Liver (tissue), 9 donors: ENCODE measurements around the gene ACSF2. TPM values are rescaled to one million over a fixed set of nuclear protein-coding genes. Genes with fewer than 3 reads are reported as not detected.

Source experiments
- DNase-seq: peaks from one replicate; pipeline ENCODE4 v3.0.0-alpha.2; 2017; ENCODE audit warnings: low spot score
- H3K27ac ChIP-seq, 2 donors: one replicate each; pipeline ENCODE4 v1.7.0; 2013; ENCODE audit warnings: inconsistent platforms in 2 of 2, low read length in 2 of 2, control low read depth in 1 of 2, low read depth in 1 of 2, mild to moderate bottlenecking in 1 of 2
- H3K27me3 ChIP-seq, 4 donors: one replicate each; pipeline versions ENCODE4 v1.6.1 to v1.7.0; 2013; ENCODE audit warnings: low read length in 3 of 4, inconsistent platforms in 1 of 4, mild to moderate bottlenecking in 1 of 4, moderate library complexity in 1 of 4; ENCODE audit not compliant: control insufficient read depth in 4 of 4, insufficient read depth in 4 of 4
- H3K36me3 ChIP-seq, 4 donors: one replicate each; pipeline versions ENCODE4 v1.6.1 to v1.7.0; 2013; ENCODE audit warnings: low read length in 3 of 4, mild to moderate bottlenecking in 3 of 4, low read depth in 1 of 4, moderate library complexity in 1 of 4; ENCODE audit not compliant: control insufficient read depth in 4 of 4, insufficient read depth in 3 of 4
- H3K4me1 ChIP-seq, 4 donors: one replicate each; pipeline versions ENCODE4 v1.6.1 to v1.7.0; 2013; ENCODE audit warnings: low read length in 3 of 4, mild to moderate bottlenecking in 3 of 4, moderate library complexity in 1 of 4; ENCODE audit not compliant: control insufficient read depth in 4 of 4, insufficient read depth in 4 of 4
- H3K4me3 ChIP-seq, 3 donors: one replicate each; pipeline versions ENCODE4 v1.6.1 to v1.7.0; 2013; ENCODE audit warnings: low read length in 3 of 3, control low read depth in 1 of 3, low read depth in 1 of 3, mild to moderate bottlenecking in 1 of 3
- H3K9ac ChIP-seq, 2 donors: one replicate each; pipeline ENCODE4 v1.7.0; 2013; ENCODE audit warnings: low read length in 2 of 2, mild to moderate bottlenecking in 2 of 2, moderate library complexity in 2 of 2, control low read depth in 1 of 2, low read depth in 1 of 2
- H3K9me3 ChIP-seq, 4 donors: one replicate each; pipeline versions ENCODE4 v1.6.1 to v1.7.0; 2013; ENCODE audit warnings: low read length in 3 of 4; ENCODE audit not compliant: control insufficient read depth in 4 of 4
- EGR1 ChIP-seq, 2 donors: IDR thresholded peaks; 2 replicates each; pipeline ENCODE4 v1.6.1; 2016 to 2018; ENCODE audit warnings: antibody characterized with exemption in 2 of 2, low read depth in 2 of 2
- FOXA1 ChIP-seq: IDR thresholded peaks from 2 replicates; pipeline ENCODE4 v1.6.1; 2016; ENCODE audit warnings: antibody characterized with exemption
- FOXA2 ChIP-seq: IDR thresholded peaks from 2 replicates; pipeline ENCODE4 v1.6.1; 2016; ENCODE audit warnings: antibody characterized with exemption
- GABPA ChIP-seq, 2 donors: IDR thresholded peaks in 1 of 2; conservative IDR thresholded peaks in 1 of 2; 2 replicates each; pipeline ENCODE4 v1.6.1; 2016; ENCODE audit warnings: antibody characterized with exemption in 2 of 2, mild to moderate bottlenecking in 1 of 2, moderate library complexity in 1 of 2
- HNF4A ChIP-seq, 2 donors: conservative IDR thresholded peaks; 2 replicates each; pipeline ENCODE4 v1.6.1; 2016; ENCODE audit warnings: antibody characterized with exemption in 2 of 2, mild to moderate bottlenecking in 2 of 2
- HNF4G ChIP-seq: IDR thresholded peaks from 2 replicates; pipeline ENCODE4 v1.6.1; 2016; ENCODE audit warnings: antibody characterized with exemption
- JUND ChIP-seq, 2 donors: IDR thresholded peaks; 2 replicates each; pipeline ENCODE4 v1.6.1; 2016; ENCODE audit warnings: antibody characterized with exemption in 2 of 2
- MAX ChIP-seq: IDR thresholded peaks from 2 replicates; pipeline ENCODE4 v1.6.1; 2016; ENCODE audit warnings: antibody characterized with exemption
- NR2F2 ChIP-seq: IDR thresholded peaks from 2 replicates; pipeline ENCODE4 v1.6.1; 2016; ENCODE audit warnings: antibody characterized with exemption
- RAD21 ChIP-seq, 2 donors: IDR thresholded peaks; 2 replicates each; pipeline ENCODE4 v1.6.1; 2016; ENCODE audit warnings: antibody characterized with exemption in 2 of 2, mild to moderate bottlenecking in 2 of 2
- REST ChIP-seq: IDR thresholded peaks from 2 replicates; pipeline ENCODE4 v1.6.1; 2016; ENCODE audit warnings: antibody characterized with exemption, mild to moderate bottlenecking
- RXRA ChIP-seq, 2 donors: IDR thresholded peaks; 2 replicates each; pipeline ENCODE4 v1.6.1; 2017 to 2018; ENCODE audit warnings: antibody characterized with exemption in 2 of 2, mild to moderate bottlenecking in 1 of 2
- SP1 ChIP-seq: IDR thresholded peaks from 2 replicates; pipeline ENCODE4 v1.6.1; 2018; ENCODE audit warnings: antibody characterized with exemption, mild to moderate bottlenecking
- TAF1 ChIP-seq: conservative IDR thresholded peaks from 2 replicates; pipeline ENCODE4 v1.6.1; 2016; ENCODE audit warnings: antibody characterized with exemption, mild to moderate bottlenecking
- YY1 ChIP-seq: IDR thresholded peaks from 2 replicates; pipeline ENCODE4 v1.6.1; 2016; ENCODE audit warnings: antibody characterized with exemption, mild to moderate bottlenecking
- ZBTB33 ChIP-seq: IDR thresholded peaks from 2 replicates; pipeline ENCODE4 v1.6.1; 2016; ENCODE audit warnings: antibody characterized with exemption
- WGBS: extraction: QIAGEN DNeasy Blood & Tissue Kit; methylation state at CpG from one replicate; pipeline ENCODE4 v1.1.7; 2013; 5-methylcytosine and 5-hydroxymethylcytosine counted together
- polyA plus RNA-seq, 2 donors: library from polyadenylated mRNA; stranded (reverse) in 1 of 2; unstranded in 1 of 2; fragments of 200-250 nt in 1 of 2; fragments of >200 nt in 1 of 2; fragmentation: Nextera tagmentation in 1 of 2; extraction: Ambion mirVana in 1 of 2; gene quantifications; one replicate each; pipeline versions ENCODE4 v1.2.1 to v1.2.3, GENCODE V29; 2013 to 2015
- total RNA-seq, 2 donors: library from RNA; depleted of rRNA; stranded (reverse); fragments of >200 nt; gene quantifications; one replicate each; pipeline ENCODE4 v1.2.3, GENCODE V29; 2014
- donor health status: healthy.
- donor health status: healthy.
- donor health status: healthy.
- donor health status: healthy.
- donor health status: healthy.

ACSF2 gene
- total and polyA plus RNA-seq, 4 donors: 18.9 to 34.3 (median 21.1) TPM

- no peak overlapping the region for H3K27ac ChIP-seq
- peaks cover 2 to 50% (median 39%) of the 10 kb centered on the region in 4 donors for H3K4me1 ChIP-seq
- TF ChIP-seq HNF4A (conservative IDR thresholded peaks at IDR 0.05) (peak in 1 of 2 donors; percentile 5), HNF4G (no peak)
- H3K9ac ChIP-seq: no peak overlapping the region
- H3K9me3 ChIP-seq: no peaks in the 10 kb centered on the region
- 85% methylated on average over 2 of the region's 2 CpGs for WGBS
- H3K4me3 ChIP-seq: no peak overlapping the region
- peaks cover 11 to 23% (median 19%) of the 10 kb centered on the region in 4 donors for H3K36me3 ChIP-seq
- no peak for DNase-seq
- no peaks in the 10 kb centered on the region for H3K27me3 ChIP-seq
These were observed 55.0 kb downstream of the ACSF2 start for GRCh38 chr17:50480854-50481490.

- H3K4me3 ChIP-seq: no peak overlapping the region
- 58% methylated on average over 4 of the region's 4 CpGs for WGBS
- H3K36me3 ChIP-seq: peaks cover 11 to 23% (median 19%) of the 10 kb centered on the region in 4 donors
- no peaks in the 10 kb centered on the region for H3K9me3 ChIP-seq
- H3K4me1 ChIP-seq: peaks cover 1 to 47% (median 37%) of the 10 kb centered on the region in 4 donors
- no peak for DNase-seq
- no peaks in the 10 kb centered on the region for H3K27me3 ChIP-seq
- no peak overlapping the region for H3K9ac ChIP-seq
- no peak for TF ChIP-seq TAF1
- TF ChIP-seq RXRA (IDR thresholded peaks at IDR 0.05): no peak
- TF ChIP-seq FOXA2: no peak
- TF ChIP-seq HNF4A (conservative IDR thresholded peaks at IDR 0.05): no peak
- TF ChIP-seq REST: no peak
- no peak for TF ChIP-seq JUND (IDR thresholded peaks at IDR 0.05)
- TF ChIP-seq EGR1 (IDR thresholded peaks at IDR 0.05; ENCODE audit: low read depth in 2 of 2): no peak
- TF ChIP-seq SP1: no peak
- TF ChIP-seq RAD21 (IDR thresholded peaks at IDR 0.05): no peak
- no peak for TF ChIP-seq ZBTB33
- H3K27ac ChIP-seq: peak overlapping the region; percentile 17
These were observed 55.6 kb downstream of the ACSF2 start for GRCh38 chr17:50481648-50482047.

GRCh38 chr17:50482110-50482509, 56.1 kb downstream of the ACSF2 start:
- Histone ChIP-seq H3K27ac (peak overlapping the region; percentile 17), H3K9ac (no peak overlapping the region), H3K4me3 (no peak overlapping the region), H3K9me3 (no peaks in the 10 kb centered on the region), H3K4me1 (peaks cover 0 to 46% (median 35%) of the 10 kb centered on the region in 4 donors), H3K36me3 (peaks cover 11 to 23% (median 20%) of the 10 kb centered on the region in 4 donors), H3K27me3 (no peaks in the 10 kb centered on the region)
- DNase-seq: no peak
- 81% methylated on average over 23 of the region's 23 CpGs for WGBS
- TF ChIP-seq FOXA2 (no peak), RXRA (IDR thresholded peaks at IDR 0.05) (no peak), ZBTB33 (no peak), REST (no peak), NR2F2 (no peak), SP1 (no peak), GABPA (IDR thresholded peaks at IDR 0.05 in 1 of 2, conservative IDR thresholded peaks at IDR 0.05 in 1 of 2) (no peak), TAF1 (no peak), YY1 (no peak), HNF4A (conservative IDR thresholded peaks at IDR 0.05) (no peak), MAX (no peak), FOXA1 (no peak), JUND (IDR thresholded peaks at IDR 0.05) (no peak)
